ENCODE data around the gene NRXN2. TPM values are rescaled to one million over a fixed set of nuclear protein-coding genes. Genes with fewer than 3 reads are reported as not detected.

Gene NRXN2
- total RNA-seq, 1 donor from 2014 or later: 9.8 TPM

DNA sequence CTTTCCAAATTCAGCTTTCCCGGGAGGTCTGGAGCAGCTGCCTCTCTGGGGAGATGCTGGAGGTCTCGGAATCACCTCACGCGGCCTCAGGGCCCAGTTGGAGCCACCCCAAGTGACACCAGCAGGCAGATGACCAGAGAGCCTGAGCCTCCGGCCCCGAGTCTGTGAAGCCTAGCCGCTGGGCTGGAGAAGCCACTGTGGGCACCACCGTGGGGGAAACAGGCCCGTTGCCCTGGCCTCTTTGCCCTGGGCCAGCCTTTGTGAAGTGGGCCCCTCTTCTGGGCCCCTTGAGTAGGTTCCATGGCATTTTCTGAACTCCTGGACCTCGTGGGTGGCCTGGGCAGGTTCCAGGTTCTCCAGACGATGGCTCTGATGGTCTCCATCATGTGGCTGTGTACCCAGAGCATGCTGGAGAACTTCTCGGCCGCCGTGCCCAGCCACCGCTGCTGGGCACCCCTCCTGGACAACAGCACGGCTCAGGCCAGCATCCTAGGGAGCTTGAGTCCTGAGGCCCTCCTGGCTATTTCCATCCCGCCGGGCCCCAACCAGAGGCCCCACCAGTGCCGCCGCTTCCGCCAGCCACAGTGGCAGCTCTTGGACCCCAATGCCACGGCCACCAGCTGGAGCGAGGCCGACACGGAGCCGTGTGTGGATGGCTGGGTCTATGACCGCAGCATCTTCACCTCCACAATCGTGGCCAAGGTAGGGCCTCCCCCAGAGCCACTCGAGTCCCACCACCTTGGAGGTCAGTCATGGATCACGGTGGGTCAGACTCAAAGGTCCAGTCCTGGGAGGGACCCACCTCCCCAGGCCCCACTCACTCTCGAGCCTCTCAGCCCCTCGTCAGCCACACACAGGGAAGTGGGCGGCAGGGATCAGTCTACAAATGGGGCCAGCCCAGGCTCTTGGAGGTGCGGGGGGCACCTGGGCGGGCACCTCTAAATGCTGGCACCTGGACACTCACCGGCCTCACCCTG lies 131.5 kb downstream of the NRXN2 start:
- Mint-ChIP-seq H3K9me3 (peaks cover 17% of the 10 kb centered on the region), H3K36me3 (no peaks in the 10 kb centered on the region), H3K27ac (no peak overlapping the region), H3K4me1 (no peaks in the 10 kb centered on the region), H3K4me3 (no peak overlapping the region), H3K27me3 (ENCODE audit: low read depth) (peaks cover 14% of the 10 kb centered on the region)
- DNase-seq (ENCODE audit: low spot score in 2 of 2, unreplicated experiment in 2 of 2): no peak
- TF ChIP-seq, protein P1, sequence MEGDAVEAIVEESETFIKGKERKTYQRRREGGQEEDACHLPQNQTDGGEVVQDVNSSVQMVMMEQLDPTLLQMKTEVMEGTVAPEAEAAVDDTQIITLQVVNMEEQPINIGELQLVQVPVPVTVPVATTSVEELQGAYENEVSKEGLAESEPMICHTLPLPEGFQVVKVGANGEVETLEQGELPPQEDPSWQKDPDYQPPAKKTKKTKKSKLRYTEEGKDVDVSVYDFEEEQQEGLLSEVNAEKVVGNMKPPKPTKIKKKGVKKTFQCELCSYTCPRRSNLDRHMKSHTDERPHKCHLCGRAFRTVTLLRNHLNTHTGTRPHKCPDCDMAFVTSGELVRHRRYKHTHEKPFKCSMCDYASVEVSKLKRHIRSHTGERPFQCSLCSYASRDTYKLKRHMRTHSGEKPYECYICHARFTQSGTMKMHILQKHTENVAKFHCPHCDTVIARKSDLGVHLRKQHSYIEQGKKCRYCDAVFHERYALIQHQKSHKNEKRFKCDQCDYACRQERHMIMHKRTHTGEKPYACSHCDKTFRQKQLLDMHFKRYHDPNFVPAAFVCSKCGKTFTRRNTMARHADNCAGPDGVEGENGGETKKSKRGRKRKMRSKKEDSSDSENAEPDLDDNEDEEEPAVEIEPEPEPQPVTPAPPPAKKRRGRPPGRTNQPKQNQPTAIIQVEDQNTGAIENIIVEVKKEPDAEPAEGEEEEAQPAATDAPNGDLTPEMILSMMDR (IDR thresholded peaks at IDR 0.05; ENCODE audit: unreplicated experiment): no peak

DNA sequence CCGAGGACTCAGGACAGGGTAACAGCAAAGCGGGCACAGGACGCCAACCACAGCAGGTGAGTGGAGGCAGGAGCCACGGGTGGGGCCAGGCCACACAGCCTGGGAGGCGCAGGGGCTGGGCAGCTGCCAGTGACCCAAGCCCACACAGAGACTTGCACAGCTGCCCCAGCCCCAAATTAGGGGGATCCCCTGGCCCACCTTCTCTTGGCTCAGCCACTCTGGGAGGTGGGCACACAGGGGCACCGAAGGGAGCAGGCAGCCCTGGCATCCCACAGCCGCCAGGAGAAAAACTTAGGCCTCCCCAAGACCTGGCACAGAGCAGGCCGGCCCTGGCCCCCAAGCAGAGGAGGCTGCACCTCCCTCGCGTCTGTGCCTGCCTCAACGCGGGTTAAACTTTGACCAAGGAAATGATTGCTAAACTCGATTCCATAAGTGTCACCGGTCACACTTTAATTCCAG lies 132.2 kb downstream of the NRXN2 start, which contains the start of gene SLC22A12:
Gene SLC22A12 (plus strand): TSS at position 458 of the 459 bp plus-strand sequence. CDS start 337 bp downstream, outside the sequence.
- no peak within 1 kb of the TSS for H3K4me3 Mint-ChIP-seq
- no peaks in the 10 kb centered on the region for H3K4me1 Mint-ChIP-seq
- no peak for DNase-seq (ENCODE audit: low spot score in 2 of 2, unreplicated experiment in 2 of 2)
- TF ChIP-seq, protein P1 (IDR thresholded peaks at IDR 0.05; ENCODE audit: unreplicated experiment): no peak
- no peak within 1 kb of the TSS for H3K27ac Mint-ChIP-seq
- peaks cover 17% of the 10 kb centered on the region for H3K9me3 Mint-ChIP-seq
- no peaks in the 10 kb centered on the region for H3K36me3 Mint-ChIP-seq
- peaks cover 22% of the 10 kb centered on the region for H3K27me3 Mint-ChIP-seq (ENCODE audit: low read depth)

DNA sequence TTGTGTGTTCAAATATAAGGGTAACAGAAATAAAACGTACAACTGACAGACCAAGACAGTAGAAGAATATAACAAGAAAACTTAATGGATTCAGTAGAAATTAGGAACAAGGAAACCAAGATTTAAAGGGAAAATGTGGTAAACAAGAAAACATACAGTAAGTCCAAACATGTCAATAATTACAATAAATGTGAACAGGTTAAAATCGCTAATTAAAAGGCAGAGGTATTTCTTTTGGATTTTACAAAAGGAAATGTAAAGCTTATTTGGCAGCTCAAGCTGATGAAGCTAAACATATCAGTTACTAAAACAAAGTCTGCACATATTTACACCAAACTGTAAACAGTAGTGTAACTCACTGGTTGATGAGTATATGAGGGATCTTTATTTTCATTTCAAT lies 134.3 kb downstream of the NRXN2 start:
- no peak for DNase-seq (ENCODE audit: low spot score in 2 of 2, unreplicated experiment in 2 of 2)
- Mint-ChIP-seq H3K27me3 (ENCODE audit: low read depth) (peaks cover 32% of the 10 kb centered on the region), H3K9me3 (peaks cover 17% of the 10 kb centered on the region), H3K27ac (no peak overlapping the region), H3K36me3 (no peaks in the 10 kb centered on the region), H3K4me3 (no peak overlapping the region), H3K4me1 (no peaks in the 10 kb centered on the region)
- TF ChIP-seq, protein P1 (IDR thresholded peaks at IDR 0.05; ENCODE audit: unreplicated experiment): no peak

DNA sequence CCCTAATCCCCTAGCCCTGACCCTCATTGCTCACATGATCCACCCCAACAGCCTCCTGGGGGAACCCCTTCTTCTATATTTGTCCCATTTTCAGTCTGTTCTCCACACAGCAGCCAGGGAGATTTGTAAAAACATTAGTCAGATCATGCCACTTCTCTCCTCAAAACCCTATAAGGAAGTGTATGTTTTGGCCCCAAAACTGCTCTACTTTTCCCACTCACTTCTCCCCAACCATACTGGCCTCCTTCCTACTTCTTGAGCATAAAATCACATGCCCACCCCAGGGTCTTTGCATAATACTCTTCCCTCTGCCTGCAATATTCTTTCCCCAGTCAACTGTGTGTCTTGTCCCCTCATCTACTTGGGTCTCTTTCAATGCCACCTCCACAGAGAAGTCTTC lies 136.6 kb downstream of the NRXN2 start:
- H3K4me1 Mint-ChIP-seq: no peaks in the 10 kb centered on the region
- H3K27ac Mint-ChIP-seq: no peak overlapping the region
- no peaks in the 10 kb centered on the region for H3K36me3 Mint-ChIP-seq
- H3K9me3 Mint-ChIP-seq: peaks cover 17% of the 10 kb centered on the region
- DNase-seq (ENCODE audit: low spot score in 2 of 2, unreplicated experiment in 2 of 2): no peak
- H3K4me3 Mint-ChIP-seq: no peak overlapping the region
- peaks cover 31% of the 10 kb centered on the region for H3K27me3 Mint-ChIP-seq (ENCODE audit: low read depth)
- TF ChIP-seq, protein P1 (IDR thresholded peaks at IDR 0.05; ENCODE audit: unreplicated experiment): no peak

DNA sequence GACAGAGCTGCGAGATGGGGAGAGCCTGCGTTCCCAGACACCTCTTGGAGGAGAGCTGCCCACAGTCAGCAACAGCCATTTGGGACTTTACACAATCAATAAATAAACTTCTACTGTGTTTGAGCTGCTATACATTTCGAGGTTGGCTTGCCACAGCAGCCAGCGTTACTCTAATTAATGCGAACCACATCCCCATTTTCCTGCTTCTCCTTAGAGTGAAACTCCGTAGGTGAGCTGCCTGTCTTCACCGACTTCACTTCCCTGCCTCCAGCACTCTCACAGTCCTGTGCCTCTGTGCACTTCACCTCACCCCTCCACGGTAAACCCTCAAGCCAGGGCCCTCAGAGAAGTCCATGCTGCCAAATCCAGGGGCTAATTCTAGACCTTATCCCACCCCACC lies 137.8 kb downstream of the NRXN2 start:
- Mint-ChIP-seq H3K27me3 (ENCODE audit: low read depth) (peaks cover 31% of the 10 kb centered on the region), H3K4me3 (no peak overlapping the region), H3K36me3 (no peaks in the 10 kb centered on the region), H3K9me3 (peaks cover 17% of the 10 kb centered on the region), H3K27ac (no peak overlapping the region), H3K4me1 (no peaks in the 10 kb centered on the region)
- no peak for DNase-seq (ENCODE audit: low spot score in 2 of 2, unreplicated experiment in 2 of 2)
- TF ChIP-seq, protein P1 (IDR thresholded peaks at IDR 0.05; ENCODE audit: unreplicated experiment): no peak
